Measurements from ENCODE around the gene CHN2.

The CHN2 gene

DNA sequence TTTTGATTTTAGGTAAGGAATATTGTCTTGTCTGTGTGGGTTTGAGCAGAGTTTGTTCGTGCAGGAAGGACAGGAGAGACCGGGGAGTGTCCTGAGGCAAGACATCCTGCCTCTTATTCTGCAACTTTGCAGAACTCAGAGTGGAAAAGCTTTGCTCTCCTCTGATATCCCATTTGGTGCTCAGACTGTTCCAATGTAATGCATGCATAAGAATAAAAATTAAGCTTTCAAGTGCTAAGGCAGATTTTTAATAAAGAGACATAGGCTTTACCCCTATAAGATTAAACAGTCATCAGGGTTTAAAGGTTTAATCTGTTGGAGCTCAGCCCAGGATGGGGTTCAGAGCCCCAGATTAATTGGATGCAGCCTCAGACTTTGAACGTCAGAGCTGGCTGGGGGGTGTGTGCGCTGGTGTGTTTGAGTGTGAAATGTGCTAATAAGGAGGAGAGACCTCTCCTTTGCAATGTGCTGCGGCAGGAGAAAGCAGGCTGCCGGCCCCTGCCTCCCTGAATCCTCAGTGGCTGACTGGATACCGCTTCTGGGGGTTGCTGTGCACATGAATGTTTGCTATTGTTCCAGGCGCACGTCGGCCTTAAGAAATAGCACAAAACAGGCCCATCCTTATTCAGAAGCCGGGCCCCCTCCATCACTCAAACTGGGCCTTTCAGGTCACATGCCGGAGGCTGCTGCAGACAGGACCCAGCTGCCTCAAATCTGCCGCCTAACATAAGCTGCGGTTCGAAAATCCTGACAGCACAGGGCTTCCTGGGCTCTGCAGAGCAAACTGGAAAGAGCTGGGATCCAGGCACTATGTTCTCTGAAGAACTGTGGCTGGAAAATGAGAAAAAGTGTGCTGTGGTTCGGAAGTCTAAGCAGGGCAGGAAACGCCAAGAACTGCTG lies 285.0 kb downstream of the CHN2 start:
- no peak for FAIRE-seq

DNA sequence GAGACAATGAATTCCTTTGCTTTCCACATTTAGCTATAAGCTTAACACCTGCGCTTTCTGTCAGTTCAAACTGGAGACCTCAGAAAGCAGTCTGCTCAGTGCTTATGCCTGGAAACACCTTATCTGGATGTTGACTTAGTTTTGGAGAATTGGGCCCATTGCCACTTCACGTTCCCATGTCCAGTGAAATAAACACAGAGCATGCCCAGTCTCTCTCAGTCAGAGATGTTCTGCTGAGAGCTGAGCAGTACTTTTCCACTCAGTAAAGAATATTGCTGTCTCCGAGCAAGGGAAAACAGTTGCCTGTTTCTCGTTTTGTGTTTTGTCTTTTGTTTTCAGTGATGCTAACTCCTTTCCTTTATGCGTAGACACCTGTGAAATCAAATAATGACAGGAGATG lies 285.9 kb downstream of the CHN2 start:
- no peak for FAIRE-seq

DNA sequence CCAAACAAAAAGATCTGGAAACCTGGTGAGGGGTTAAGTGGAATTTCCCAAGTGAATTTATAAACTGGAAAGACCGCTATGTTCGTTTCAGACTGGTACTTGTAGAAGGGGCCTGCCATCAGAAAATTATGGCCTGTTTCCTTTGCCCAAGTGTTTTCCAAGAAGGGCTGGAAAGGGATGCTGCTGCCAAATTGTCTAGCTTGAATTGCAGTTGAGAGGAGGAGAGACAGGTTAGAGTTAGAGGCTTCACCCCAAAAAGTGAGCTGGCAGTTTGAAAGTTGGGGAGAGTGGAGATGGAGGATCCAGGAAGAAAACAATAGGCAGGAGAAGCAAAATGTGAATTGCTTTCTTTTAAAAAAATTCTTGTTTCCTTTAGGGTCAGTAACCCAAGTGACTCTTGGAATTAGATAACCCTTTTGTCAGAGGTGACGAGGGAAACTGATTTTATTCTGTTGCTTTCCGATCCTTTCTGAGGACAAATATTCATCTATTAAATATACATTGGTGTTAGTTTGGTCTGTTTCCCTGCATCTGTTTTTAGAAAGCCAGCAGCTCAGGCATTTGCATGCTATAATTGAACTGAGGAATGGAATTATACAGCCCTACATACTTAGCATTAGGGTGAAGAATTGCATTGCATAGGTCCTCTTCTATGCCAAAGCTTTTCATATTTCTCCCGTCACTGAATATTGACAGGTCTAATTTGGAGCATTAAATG lies 286.5 kb downstream of the CHN2 start:
- no peak for FAIRE-seq

DNA sequence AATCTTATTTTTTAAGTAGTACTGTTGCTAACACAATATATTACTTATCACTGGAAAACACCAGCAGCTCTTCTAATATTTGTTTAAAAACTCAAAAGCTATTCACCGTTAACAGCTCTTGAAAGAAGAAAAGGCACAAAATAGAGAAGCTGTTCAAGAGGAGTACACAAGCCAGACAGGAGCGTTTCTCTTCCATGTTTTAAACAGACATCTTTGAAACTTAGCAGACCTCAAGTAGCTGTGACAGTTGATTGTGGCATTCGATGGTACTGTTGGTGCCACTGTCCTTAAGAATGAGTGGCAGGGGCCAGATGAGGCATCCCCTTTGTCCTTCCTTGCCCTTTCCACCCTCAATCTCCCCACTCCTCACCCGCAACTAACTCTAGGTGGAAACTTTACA lies 287.5 kb downstream of the CHN2 start:
- no peak for FAIRE-seq

DNA sequence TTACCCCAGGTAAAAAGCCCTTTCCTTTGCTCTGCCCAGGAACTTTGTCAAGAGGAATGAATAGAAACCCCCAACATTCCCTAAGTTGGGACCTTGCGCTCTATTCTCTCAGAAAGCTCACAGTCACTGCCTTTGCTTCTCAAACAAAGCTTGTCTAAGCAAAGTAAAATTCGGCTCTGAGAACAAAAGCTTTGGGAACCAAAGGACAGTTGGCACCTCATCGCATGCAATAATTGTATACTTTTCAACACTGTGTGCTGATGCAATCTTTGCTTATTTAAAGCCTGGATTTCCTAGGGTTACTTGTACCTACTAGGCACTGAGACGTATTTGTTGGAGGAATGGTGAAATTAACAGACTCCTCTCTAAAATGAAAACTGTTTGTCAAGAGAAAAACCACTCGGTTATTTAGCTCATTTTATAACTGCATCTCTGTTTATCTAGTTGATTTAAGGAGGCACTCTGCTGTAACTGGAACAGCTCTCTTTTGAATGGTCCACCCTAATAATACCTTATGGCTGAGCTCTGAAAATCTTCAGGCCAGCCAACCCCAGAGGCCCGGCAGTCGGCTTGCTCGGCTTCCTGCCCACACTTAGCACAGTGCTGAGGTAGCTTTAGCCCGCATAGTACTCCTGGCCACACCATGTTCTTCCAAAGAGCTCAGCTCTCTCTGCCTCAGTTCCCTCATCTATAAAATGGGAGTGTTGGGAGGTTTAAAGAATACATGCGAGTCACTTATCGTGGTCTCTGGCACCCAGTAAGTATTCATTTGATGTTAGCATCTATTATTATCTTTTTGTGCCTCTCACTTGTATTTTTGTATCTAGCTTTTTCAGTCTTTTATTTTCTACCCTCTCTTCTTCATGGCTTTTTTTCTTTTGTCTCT lies 288.9 kb downstream of the CHN2 start:
- FAIRE-seq: no peak

DNA sequence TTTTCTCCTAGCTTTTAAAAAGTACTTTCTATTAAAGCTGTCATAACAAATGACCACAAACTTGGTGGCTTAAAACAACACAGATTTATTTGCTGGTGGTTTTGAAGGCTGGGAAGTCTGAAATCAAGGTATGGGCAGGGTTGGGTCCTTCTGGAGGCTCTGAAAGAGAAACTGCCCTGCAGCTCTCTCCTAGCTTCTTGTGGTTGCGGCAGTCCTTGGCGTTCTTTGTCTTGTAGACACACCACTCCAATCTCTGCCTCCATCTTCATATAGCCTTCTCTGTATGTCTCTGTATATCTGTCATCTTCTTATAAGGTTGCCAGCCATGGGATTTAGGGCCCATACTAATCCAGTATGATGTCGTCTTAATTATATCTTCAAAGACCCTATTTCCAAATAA lies 289.7 kb downstream of the CHN2 start:
- FAIRE-seq: no peak

DNA sequence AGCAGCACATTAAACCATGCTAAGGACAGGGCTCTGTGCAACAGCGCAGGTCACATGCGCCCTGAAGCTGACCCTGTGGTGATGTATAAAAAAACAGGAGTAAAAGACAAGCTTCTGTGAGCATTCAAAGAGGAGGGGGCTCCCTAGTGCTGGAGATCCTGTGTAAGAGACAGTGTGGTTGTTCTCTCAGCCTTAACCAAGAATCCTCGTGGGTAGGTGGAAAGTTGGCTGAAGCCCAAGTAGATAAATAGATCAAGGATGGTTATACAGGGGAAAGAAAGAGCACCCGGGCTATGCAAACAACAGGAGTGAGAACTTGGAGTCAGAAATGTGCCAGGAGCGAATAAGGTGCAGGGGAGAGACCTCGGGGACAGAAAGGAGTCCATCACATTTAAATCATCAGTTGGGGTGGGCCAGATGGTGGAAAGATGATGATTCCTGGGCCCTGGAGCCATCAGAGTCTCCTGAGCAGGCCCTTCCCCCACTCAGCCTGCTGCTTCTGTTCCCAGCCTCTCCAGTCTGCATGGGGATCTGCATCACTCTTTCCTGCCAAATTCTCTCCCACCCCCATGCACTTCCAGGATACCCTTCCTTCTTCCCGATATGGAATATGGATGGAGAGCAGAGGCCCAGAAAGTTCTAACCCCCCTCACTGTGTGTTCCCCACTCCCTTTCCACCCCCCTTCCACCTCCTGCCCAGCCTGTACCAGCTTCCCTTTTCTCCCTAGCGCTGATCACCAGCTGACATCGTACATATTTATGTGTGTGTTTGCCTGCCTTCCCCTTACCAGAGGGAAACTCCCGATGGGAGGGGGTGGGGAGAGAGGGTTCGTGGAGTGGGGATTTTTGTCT lies 291.0 kb downstream of the CHN2 start:
- no peak for FAIRE-seq

DNA sequence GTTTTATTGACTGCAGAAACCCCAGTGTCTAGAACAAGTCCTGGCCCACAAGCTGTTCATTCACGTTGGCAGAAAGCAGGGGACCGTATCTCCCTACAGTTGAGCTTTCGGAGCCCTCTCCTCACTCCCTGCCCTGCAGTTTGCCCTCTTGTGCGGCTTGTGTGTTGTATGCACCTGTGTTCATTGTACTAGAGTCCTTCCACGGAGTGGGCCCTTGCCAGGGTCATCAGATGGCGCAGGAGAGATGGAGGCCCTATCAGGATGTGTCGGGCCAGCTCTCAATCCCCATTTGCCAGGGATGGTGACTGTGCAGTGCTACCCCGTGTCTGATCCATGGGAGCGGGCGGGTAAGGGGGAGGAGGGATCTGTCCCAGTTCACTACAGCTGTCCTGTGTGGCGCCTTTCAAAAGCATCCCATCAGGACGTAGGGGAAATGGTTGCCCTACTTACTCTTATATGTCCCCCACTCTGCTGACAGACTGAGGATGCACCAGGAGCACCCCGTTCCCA lies 291.7 kb downstream of the CHN2 start:
- FAIRE-seq: no peak

DNA sequence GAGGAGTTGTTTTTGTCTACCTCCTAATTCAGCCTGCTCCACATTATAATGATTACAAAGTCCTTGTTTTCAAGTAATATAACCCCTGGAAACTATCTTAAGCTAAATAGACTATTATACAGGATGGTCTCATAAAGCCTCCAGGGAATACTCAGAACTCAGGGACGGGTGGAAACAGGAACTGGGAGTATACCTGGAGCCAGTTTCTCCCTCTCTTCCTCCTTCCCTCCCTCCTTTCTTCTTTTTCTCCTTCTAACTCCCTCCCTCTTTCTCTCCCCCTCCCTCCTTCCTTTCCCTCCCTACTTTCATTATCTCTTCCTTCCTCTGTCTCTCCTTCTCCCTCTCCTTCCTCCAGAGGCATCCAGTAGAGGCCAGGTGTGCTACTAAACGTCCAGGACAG lies 292.8 kb downstream of the CHN2 start:
- FAIRE-seq: no peak

DNA sequence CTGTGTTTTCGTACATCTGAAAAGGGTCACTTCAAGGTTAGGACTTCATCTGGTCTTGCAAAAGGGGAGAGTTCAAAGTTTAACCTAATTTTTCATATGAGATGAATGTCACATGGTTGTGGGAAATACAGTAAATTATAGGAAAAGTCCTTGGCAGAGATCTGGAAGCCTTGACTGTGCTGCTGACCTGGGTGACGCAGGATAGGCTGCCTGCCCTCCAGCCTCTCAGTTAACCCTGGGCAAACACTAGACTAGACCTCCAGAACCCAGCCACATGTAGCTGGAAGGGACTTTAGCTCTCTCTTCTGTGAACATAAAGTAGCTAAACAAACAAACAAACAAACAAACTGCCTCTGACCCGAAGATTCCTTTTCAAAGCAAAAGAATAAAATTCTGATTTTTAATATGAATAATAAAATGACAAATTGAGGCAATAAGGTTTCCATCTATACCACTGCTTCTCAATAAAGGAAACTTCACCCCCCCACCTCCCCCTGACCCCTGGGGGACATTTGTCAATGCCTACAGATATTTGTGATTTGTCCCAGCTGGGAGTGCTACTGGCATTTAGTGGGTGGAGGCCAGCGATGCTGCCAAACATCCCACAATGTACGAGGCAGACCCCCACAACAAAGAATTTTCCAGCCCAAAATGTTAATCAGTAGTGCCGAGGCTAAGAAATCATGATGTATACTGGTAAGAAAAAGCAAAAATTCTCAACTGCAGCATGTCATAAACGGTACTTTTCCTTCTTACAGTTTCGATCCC lies 293.8 kb downstream of the CHN2 start:
- no peak for FAIRE-seq

DNA sequence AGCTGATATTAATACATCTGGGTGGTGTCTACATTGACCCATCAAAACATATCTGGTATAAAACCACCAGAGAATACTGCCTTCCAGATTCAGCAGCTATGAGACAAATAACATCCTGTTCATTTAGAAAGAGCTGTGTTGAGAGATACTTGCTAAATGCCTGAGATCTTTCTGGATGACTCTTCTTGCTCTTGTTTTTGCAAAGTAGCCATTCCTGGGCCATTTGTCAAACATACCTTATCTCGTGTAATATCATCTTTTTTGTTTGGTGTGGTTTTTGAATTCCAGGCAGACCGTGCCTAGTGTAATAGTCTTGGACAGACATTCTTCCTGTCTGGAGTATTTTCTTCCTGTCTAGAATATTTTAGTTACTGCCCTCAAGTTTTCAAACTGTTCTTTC lies 294.4 kb downstream of the CHN2 start:
- no peak for FAIRE-seq

DNA sequence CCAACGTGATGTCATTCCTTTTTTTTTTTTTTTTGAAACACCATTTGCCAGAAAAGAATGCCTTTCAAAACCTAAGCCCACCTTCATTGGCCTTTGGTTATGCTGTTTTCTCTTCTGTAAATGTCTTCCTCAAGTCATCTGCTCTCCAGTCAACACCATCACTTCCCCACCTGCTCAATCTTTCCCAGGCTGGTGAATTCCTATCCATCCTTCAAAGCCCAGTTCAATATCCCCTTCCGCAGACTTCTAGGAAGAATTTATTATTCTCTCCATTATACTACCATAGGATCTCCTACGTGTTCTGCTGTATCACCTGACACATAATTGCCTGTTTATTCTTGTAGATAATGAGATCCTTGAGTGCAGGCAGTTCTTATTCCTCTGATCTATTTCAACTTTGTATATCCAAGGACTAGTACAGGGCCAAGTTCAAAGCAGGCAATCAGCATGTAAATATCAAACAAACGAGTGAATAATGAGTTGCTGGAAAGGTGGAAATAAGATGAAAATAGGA lies 295.6 kb downstream of the CHN2 start:
- FAIRE-seq: no peak

DNA sequence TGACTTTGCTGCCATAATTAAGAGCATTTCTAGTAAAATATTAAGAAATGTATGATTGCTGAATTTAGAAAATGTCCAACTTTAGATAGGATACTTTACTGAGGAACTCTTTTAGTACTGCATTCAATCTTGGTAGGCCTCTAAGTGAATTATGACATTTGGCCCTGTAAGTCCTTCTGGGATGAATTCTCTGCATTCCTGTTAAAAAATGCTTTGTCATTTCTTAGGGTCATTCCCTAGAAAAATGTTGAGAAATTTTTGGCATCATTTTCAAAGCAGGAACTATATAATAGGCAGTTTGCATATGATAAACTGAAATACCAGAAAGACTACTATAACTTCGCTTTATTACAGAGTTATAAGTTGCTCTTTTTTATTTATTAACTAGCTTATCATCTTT lies 299.8 kb downstream of the CHN2 start:
- no peak for FAIRE-seq

DNA sequence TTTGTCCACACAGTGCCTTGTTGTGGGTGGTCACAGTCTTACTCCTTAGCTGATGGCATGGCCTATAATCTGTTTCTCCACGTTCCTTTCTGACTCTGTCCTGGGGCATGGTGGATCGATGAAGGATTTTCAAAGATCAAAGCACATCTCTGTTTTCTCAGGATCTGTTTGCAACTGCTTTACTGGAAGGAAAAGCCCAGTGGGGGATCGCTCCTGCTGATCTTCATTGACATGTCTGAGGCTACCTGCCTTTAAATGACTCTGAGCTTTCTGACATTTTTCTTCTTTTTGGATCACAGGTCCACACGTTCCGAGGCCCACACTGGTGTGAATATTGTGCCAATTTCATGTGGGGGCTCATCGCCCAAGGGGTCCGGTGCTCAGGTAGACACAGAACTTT lies 301.1 kb downstream of the CHN2 start:
- no peak for FAIRE-seq

DNA sequence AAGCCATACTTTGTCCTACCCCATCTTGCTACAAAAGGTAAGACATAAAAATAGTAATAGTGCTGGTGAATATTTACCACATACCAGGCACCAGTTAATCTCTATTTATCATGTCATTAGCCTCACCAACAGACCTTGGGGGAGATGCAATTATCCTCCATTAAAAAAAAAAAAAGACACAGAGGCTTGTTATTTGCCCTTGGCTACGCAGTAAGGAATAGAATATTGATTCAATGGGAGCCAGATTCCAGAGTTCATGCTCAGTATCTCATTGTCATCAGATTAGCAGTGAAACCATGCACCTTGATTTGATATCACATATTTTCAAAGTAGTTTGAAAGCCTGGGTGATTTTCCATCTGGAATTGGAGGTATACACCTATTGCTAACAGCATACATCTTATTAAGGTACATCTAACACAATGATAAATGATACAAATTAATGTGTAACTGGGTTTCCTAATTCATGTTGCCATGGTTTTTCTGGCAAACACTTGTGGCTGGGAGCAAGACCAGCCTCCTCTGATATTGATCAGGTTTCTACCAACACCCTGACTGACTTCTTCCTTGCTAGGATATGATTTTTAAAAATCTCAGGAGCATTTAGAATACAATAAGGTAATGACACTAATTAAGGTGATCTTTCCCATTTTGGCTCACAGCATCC lies 301.9 kb downstream of the CHN2 start:
- FAIRE-seq: no peak

DNA sequence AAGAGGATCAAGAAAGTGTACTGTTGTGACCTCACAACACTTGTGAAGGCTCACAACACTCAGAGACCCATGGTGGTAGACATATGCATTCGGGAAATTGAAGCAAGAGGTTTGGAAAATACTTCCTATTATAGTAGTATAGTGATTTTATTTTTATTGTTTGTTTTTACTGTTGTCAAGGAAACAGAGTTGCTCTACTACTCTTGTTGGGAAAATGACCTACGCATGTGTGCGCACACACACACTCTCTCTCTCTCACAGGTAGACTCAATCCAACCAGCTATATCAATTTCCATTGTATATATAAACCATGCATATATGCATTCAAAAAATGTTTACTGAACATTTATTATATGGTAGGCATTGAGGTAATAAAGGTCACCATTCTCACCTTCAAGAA lies 305.4 kb downstream of the CHN2 start:
- no peak for FAIRE-seq

DNA sequence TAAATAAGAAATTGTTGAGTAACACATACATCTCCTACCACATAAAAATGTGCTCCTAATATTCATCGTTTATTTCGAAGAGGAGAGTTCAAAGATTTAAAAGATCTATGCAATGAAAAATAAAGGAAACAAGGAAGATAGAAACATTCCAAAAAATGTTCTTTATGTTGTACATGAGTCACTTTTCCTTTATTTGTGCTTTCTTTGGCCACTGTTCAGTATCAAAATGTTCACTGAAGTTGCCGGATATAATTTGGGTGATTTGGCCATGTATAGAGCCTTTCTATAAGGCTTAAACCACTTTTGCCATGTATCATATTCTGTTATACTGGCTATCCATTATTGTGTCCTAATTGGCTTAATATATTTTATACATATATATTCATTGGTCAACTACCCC lies 306.1 kb downstream of the CHN2 start:
- FAIRE-seq: no peak

DNA sequence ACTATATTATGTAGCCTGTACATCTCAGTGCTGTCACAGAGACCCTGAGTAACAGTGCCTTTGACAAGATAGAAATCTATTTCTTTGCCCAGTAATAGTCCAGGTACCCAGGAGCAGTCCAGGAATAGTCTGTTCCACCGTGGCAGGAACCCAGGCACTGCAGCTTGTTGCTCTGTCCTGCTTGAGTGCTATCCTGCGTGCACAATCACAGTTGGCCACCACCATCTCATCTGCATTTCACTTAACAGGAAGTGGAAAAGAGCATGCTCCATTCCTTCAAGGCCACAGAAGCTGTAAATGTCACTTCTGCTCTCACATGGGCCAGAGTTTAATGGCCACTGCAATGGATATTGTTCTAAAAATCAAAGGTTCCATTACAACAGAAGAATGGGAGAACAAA lies 307.6 kb downstream of the CHN2 start:
- FAIRE-seq: no peak

DNA sequence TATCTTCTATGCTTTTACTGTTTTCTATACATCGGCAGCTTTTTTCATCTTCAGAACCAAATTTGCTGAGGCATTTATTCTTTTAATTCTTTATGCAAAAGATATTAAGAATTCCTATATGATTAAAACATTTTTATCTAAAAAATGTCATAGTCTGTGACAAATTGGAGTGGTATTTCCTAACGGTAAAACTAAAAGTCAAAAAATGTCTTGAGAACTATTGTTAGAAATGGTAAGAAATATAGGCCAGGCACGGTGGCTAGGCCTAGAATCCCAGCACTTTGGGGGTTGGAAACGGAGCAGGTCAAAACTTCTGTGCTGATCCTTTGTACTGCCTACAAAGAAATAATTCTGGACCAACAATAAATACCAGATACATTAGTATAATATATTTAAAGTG lies 311.4 kb downstream of the CHN2 start:
- no peak for FAIRE-seq

DNA sequence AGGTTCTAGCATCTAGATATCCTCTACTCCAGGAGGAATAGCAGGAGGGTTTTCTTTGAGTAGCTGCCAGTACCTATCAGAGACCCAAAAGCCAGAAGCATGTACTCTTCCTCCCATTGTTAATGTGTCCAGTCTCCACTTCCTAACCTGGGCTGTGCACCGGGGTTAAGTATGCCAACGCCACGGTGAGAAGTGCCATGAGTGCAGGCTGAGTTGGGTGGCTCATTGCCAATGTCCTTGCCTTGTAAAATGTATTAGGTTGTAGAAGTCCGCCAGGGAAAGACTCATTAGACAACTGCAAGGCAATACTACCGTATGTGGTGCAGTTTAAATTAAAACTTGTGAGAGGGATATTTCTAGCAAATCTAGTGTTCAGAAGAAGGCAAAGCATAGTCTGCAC lies 314.0 kb downstream of the CHN2 start:
- FAIRE-seq: no peak

DNA sequence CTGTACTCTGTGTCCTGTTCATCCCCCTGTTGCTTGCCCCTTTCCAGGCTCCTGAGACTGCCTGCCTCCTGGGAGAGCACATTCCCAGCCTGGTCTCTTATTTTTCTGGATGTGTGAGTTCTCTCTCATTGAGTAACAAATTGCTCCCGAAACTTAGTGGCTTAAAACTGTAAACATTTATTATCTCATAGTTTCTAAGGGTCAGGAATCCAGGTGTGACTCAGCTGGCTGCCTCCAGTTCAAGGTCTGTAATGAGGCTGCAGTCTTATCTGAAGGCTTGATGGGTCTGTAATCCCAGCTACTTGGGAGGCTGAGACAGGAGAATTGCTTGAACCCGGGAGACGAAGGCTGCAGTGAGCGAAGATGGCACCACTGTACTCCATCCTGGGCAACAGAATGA lies 315.5 kb downstream of the CHN2 start:
- no peak for FAIRE-seq
